HepG2 (cell line): ENCODE measurements around the gene MNT.
"Not testable (repeated sequence)": the region's sequence is repeated elsewhere in the genome, so short reads cannot be mapped to it uniquely, and the experiment has no call there.

Experiments used
- CBX5 ChIP-seq: sonication (generic); formaldehyde crosslinking; IDR thresholded peaks from 2 replicates; pipeline ENCODE4 v1.4.0; 2020; ENCODE audit warnings: missing genetic modification reagents, borderline replicate concordance
- ETV6 ChIP-seq: sonication (generic); formaldehyde crosslinking; conservative IDR thresholded peaks from 2 replicates; pipeline ENCODE4 v1.4.0; 2020; ENCODE audit warnings: missing genetic modification reagents
- EZH2 ChIP-seq: conservative IDR thresholded peaks from 2 replicates; pipeline ENCODE4 v1.6.1; 2012; ENCODE audit warnings: mild to moderate bottlenecking, low read depth, low read length, moderate library complexity
- KAT2B ChIP-seq: fragments of 150-350 bp; IDR thresholded peaks from 2 replicates; pipeline ENCODE4 v1.6.1; 2014; ENCODE audit warnings: low read depth, low read length, borderline replicate concordance
- SETDB1 ChIP-seq: sonication (generic); formaldehyde crosslinking; IDR thresholded peaks from 2 replicates; pipeline ENCODE4 v1.5.1; 2020; ENCODE audit warnings: missing genetic modification reagents, mild to moderate bottlenecking, borderline replicate concordance
- SIN3A ChIP-seq: IDR thresholded peaks from 2 replicates; pipeline ENCODE4 v1.6.1; 2011; ENCODE audit warnings: low read depth, mild to moderate bottlenecking, control low read depth, low read length, borderline replicate concordance
- ZNF207 ChIP-seq: fragments of 450-650 bp; IDR thresholded peaks from 2 replicates; pipeline ENCODE4 v1.6.1; 2016; ENCODE audit warnings: antibody characterized with exemption, borderline replicate concordance
- TF ChIP-seq, protein P1 (sequence below): sonication (generic); formaldehyde crosslinking; IDR thresholded peaks from 2 replicates; pipeline ENCODE4 v1.5.0; 2020; ENCODE audit warnings: mild to moderate bottlenecking, missing genetic modification reagents, moderate library complexity
- TF ChIP-seq, protein P2 (sequence below): sonication (generic); formaldehyde crosslinking; IDR thresholded peaks from 2 replicates; pipeline ENCODE4 v1.4.0; 2020; ENCODE audit warnings: missing genetic modification reagents
- TF ChIP-seq, protein P3 (sequence below): sonication (generic); formaldehyde crosslinking; IDR thresholded peaks from 2 replicates; pipeline ENCODE4 v1.5.0; 2020; ENCODE audit warnings: mild to moderate bottlenecking, missing genetic modification reagents

DNA sequence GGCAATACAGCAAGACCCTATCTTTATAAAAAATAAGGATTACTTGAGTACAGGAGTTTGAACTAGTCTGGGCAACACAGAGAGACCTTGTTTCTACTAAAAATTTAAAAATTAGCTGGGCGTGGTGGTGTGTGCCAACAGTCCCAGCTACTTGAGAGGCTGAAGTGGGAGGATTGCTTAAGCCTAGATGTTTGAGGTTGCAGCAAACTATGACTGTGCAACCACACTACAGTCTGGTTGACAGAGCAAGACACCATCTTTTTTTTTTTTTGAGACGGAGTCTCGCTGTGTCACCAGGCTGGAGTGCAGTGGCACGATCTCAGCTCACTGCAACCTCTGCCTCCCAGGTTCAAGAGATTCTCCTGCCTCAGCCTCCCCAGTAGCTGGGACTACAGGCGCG lies 39.1 kb upstream of the MNT start:
- TF ChIP-seq, protein P1, sequence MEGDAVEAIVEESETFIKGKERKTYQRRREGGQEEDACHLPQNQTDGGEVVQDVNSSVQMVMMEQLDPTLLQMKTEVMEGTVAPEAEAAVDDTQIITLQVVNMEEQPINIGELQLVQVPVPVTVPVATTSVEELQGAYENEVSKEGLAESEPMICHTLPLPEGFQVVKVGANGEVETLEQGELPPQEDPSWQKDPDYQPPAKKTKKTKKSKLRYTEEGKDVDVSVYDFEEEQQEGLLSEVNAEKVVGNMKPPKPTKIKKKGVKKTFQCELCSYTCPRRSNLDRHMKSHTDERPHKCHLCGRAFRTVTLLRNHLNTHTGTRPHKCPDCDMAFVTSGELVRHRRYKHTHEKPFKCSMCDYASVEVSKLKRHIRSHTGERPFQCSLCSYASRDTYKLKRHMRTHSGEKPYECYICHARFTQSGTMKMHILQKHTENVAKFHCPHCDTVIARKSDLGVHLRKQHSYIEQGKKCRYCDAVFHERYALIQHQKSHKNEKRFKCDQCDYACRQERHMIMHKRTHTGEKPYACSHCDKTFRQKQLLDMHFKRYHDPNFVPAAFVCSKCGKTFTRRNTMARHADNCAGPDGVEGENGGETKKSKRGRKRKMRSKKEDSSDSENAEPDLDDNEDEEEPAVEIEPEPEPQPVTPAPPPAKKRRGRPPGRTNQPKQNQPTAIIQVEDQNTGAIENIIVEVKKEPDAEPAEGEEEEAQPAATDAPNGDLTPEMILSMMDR (CRISPR knock-in tag), result not testable (repeated sequence)
- TF ChIP-seq ZNF207; ETV6 (CRISPR knock-in tag); EZH2; SETDB1 (CRISPR knock-in tag); KAT2B; SIN3A; CBX5 (CRISPR knock-in tag): not testable (repeated sequence)
- TF ChIP-seq, protein P2, sequence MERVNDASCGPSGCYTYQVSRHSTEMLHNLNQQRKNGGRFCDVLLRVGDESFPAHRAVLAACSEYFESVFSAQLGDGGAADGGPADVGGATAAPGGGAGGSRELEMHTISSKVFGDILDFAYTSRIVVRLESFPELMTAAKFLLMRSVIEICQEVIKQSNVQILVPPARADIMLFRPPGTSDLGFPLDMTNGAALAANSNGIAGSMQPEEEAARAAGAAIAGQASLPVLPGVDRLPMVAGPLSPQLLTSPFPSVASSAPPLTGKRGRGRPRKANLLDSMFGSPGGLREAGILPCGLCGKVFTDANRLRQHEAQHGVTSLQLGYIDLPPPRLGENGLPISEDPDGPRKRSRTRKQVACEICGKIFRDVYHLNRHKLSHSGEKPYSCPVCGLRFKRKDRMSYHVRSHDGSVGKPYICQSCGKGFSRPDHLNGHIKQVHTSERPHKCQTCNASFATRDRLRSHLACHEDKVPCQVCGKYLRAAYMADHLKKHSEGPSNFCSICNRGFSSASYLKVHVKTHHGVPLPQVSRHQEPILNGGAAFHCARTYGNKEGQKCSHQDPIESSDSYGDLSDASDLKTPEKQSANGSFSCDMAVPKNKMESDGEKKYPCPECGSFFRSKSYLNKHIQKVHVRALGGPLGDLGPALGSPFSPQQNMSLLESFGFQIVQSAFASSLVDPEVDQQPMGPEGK (CRISPR knock-in tag), result not testable (repeated sequence)
- TF ChIP-seq, protein P3, sequence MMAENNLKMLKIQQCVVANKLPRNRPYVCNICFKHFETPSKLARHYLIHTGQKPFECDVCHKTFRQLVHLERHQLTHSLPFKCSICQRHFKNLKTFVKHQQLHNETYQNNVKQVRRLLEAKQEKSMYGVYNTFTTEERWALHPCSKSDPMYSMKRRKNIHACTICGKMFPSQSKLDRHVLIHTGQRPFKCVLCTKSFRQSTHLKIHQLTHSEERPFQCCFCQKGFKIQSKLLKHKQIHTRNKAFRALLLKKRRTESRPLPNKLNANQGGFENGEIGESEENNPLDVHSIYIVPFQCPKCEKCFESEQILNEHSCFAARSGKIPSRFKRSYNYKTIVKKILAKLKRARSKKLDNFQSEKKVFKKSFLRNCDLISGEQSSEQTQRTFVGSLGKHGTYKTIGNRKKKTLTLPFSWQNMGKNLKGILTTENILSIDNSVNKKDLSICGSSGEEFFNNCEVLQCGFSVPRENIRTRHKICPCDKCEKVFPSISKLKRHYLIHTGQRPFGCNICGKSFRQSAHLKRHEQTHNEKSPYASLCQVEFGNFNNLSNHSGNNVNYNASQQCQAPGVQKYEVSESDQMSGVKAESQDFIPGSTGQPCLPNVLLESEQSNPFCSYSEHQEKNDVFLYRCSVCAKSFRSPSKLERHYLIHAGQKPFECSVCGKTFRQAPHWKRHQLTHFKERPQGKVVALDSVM (CRISPR knock-in tag), result not testable (repeated sequence)
